ENCODE measurements around the gene CDH15. TPM values are rescaled to one million over a fixed set of nuclear protein-coding genes. Genes with fewer than 3 reads are reported as not detected.

Gene CDH15
- total and polyA plus RNA-seq, 9 donors: 0.10 to 0.45 (median 0.30) TPM; not detected in 5

GRCh38 chr16:89157778-89158177 is 13.8 kb upstream of the CDH15 start:
- H3K27ac ChIP-seq: no peak overlapping the region
- no peak overlapping the region for H3K4me3 ChIP-seq
- H3K36me3 ChIP-seq: no peaks in the 10 kb centered on the region
- no peaks in the 10 kb centered on the region for H3K27me3 ChIP-seq
- no peaks in the 10 kb centered on the region for H3K9me3 ChIP-seq
- DNase-seq: no peak
- WGBS, 3 donors: 83 to 94% (median 90%) methylated on average over 12 of the region's 12 CpGs
- H3K4me1 ChIP-seq (ENCODE audit: insufficient read depth): peaks cover 12% of the 10 kb centered on the region
- intact Hi-C loops (cut with DNase I): no loop called here
- no peak for TF ChIP-seq CTCF (IDR thresholded peaks at IDR 0.05)
- TF ChIP-seq EP300 (IDR thresholded peaks at IDR 0.05): no peak
- TF ChIP-seq POLR2A (IDR thresholded peaks at IDR 0.05): no peak

GRCh38 chr16:89159066-89159849 is 12.3 kb upstream of the CDH15 start:
- no peak overlapping the region for H3K27ac ChIP-seq
- intact Hi-C loops (cut with DNase I): no loop called here
- no peaks in the 10 kb centered on the region for H3K36me3 ChIP-seq
- no peak overlapping the region for H3K4me3 ChIP-seq
- TF ChIP-seq CTCF (IDR thresholded peaks at IDR 0.05): no peak
- TF ChIP-seq EP300 (IDR thresholded peaks at IDR 0.05): no peak
- no peak for TF ChIP-seq POLR2A (IDR thresholded peaks at IDR 0.05)
- DNase-seq: no peak
- H3K4me1 ChIP-seq (ENCODE audit: insufficient read depth): peaks cover 12% of the 10 kb centered on the region
- H3K9me3 ChIP-seq: no peaks in the 10 kb centered on the region
- 71 to 78% (median 72%) methylated on average over 44 to 48 of the region's 48 CpGs for WGBS, 3 donors
- H3K27me3 ChIP-seq: no peaks in the 10 kb centered on the region

- intact Hi-C loops (cut with DNase I): loop anchor here in 1 of 4 donors (5.0 kb wide), 1 partner anchor 218 kb away; no protein-coding TSS in a partner anchor
Measured at GRCh38 chr16:89159850-89160354, 11.6 kb upstream of the CDH15 start.

More at GRCh38 chr16:89159850-89160354, 11.6 kb upstream of the CDH15 start:
- WGBS, 3 donors: 82 to 90% (median 85%) methylated on average over 20 of the region's 20 CpGs
- H3K27ac ChIP-seq: no peak overlapping the region
- H3K4me1 ChIP-seq (ENCODE audit: insufficient read depth): peaks cover 12% of the 10 kb centered on the region
- H3K27me3 ChIP-seq: no peaks in the 10 kb centered on the region
- no peaks in the 10 kb centered on the region for H3K36me3 ChIP-seq
- no peaks in the 10 kb centered on the region for H3K9me3 ChIP-seq
- TF ChIP-seq CTCF (IDR thresholded peaks at IDR 0.05) (no peak), EP300 (IDR thresholded peaks at IDR 0.05) (no peak), POLR2A (IDR thresholded peaks at IDR 0.05) (no peak)
- DNase-seq: no peak
- no peak overlapping the region for H3K4me3 ChIP-seq

All from ovary (tissue), 9 donors.